Measurements from ENCODE around the gene RUBCNL.

RUBCNL gene

GRCh38 chr13:46340631-46341111 is 46.4 kb downstream of the RUBCNL start:
- Histone ChIP-seq H3K36me3 (ENCODE audit: insufficient read depth, low read length) (no peaks in the 10 kb centered on the region), H3K9me3 (ENCODE audit: control insufficient read depth, insufficient read depth, low read length) (peaks cover 2% of the 10 kb centered on the region; the same call in 1 of the 2 replicates), H3K4me1 (ENCODE audit: insufficient read depth, low read length) (no peaks in the 10 kb centered on the region), H3K9ac (ENCODE audit: low read depth, low read length) (no peak overlapping the region)

- Histone ChIP-seq H3K9me3 (ENCODE audit: control insufficient read depth, insufficient read depth, low read length) (peaks cover 2% of the 10 kb centered on the region; the same call in 1 of the 2 replicates), H3K36me3 (ENCODE audit: insufficient read depth, low read length) (no peaks in the 10 kb centered on the region), H3K4me1 (ENCODE audit: insufficient read depth, low read length) (no peaks in the 10 kb centered on the region), H3K9ac (ENCODE audit: low read depth, low read length) (no peak overlapping the region)
Observed at GRCh38 chr13:46340011-46340410, 47.0 kb downstream of the RUBCNL start.

- H3K9ac ChIP-seq (ENCODE audit: low read depth, low read length) = no peak overlapping the region
- no peaks in the 10 kb centered on the region for H3K4me1 ChIP-seq (ENCODE audit: insufficient read depth, low read length)
- no peaks in the 10 kb centered on the region for H3K36me3 ChIP-seq (ENCODE audit: insufficient read depth, low read length)
- peaks cover 2% of the 10 kb centered on the region; the same call in 1 of the 2 replicates for H3K9me3 ChIP-seq (ENCODE audit: control insufficient read depth, insufficient read depth, low read length)
Observed at GRCh38 chr13:46339035-46339666, 47.9 kb downstream of the RUBCNL start.

DNA sequence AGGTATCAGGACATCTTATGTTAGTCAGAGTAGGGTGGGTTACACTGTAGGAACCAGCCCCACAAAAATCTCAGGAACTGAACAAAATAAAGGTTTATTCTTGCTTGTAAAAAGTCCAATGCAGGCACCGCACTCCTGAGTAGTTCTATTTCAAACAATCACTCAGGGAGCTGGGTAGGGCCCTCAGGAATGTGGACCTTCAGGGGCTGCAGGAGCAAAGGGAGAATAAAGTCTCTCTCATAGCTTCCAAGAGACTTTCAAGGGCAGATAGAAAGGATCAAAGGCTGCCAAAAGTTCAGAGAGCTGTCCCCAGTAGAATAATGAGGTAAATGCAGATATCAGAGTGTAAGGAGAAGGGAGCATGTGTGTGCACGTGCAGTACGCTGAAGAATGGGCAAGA is 49.4 kb downstream of the RUBCNL start:
- no peaks in the 10 kb centered on the region for H3K4me1 ChIP-seq (ENCODE audit: insufficient read depth, low read length)
- H3K9me3 ChIP-seq (ENCODE audit: control insufficient read depth, insufficient read depth, low read length) = peaks cover 2% of the 10 kb centered on the region; the same call in 1 of the 2 replicates
- H3K36me3 ChIP-seq (ENCODE audit: insufficient read depth, low read length) = no peaks in the 10 kb centered on the region
- H3K9ac ChIP-seq (ENCODE audit: low read depth, low read length) = no peak overlapping the region

GRCh38 chr13:46334035-46334822 is 52.8 kb downstream of the RUBCNL start:
- Histone ChIP-seq H3K9me3 (ENCODE audit: control insufficient read depth, insufficient read depth, low read length) (peaks cover 2% of the 10 kb centered on the region; the same call in 1 of the 2 replicates), H3K36me3 (ENCODE audit: insufficient read depth, low read length) (no peaks in the 10 kb centered on the region), H3K4me1 (ENCODE audit: insufficient read depth, low read length) (no peaks in the 10 kb centered on the region), H3K9ac (ENCODE audit: low read depth, low read length) (no peak overlapping the region)

DNA sequence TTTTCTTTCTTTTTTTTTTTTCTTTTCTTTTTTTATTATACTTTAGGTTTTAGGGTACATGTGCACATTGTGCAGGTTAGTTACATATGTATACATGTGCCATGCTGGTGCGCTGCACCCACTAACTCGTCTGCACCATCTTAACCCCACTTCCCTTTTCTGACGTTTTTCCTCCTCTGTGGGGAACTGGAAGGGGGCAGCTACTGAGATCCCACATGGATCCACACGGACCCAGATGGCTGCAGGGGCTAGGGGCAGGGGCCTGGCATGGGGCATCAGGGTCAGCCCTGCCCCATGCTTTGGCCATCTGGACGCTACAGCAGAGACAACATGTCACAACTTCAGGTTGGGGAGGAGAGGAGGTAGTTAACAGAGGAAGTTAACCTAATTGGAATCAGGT is 54.3 kb downstream of the RUBCNL start:
- H3K9me3 ChIP-seq (ENCODE audit: control insufficient read depth, insufficient read depth, low read length) = peaks cover 2% of the 10 kb centered on the region; the same call in 1 of the 2 replicates
- no peak overlapping the region for H3K9ac ChIP-seq (ENCODE audit: low read depth, low read length)
- no peaks in the 10 kb centered on the region for H3K36me3 ChIP-seq (ENCODE audit: insufficient read depth, low read length)
- no peaks in the 10 kb centered on the region for H3K4me1 ChIP-seq (ENCODE audit: insufficient read depth, low read length)

DNA sequence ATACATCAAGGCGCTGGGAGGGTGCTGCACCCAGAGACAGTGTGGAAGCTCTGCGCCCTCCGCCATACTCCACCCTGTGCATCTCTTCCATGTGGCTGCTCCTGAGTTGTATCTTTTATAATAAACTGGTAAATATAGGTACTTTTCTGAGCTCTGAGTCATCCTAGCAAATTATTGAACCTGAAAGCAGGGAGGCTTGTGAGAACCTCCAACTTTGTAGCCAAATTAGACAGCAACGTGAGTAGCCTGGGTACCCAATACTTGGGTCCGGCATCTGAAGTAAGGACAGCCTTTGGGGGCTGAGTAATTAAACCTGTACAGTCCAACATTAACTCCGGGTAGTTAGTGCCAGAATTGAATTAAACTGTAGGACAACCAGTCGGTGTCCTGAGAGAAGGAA is 57.4 kb downstream of the RUBCNL start:
- Histone ChIP-seq H3K4me1 (ENCODE audit: insufficient read depth, low read length) (no peaks in the 10 kb centered on the region), H3K9me3 (ENCODE audit: control insufficient read depth, insufficient read depth, low read length) (no peaks in the 10 kb centered on the region), H3K9ac (ENCODE audit: low read depth, low read length) (no peak overlapping the region), H3K36me3 (ENCODE audit: insufficient read depth, low read length) (no peaks in the 10 kb centered on the region)

- no peak overlapping the region for H3K9ac ChIP-seq (ENCODE audit: low read depth, low read length)
- H3K4me1 ChIP-seq (ENCODE audit: insufficient read depth, low read length) = no peaks in the 10 kb centered on the region
- H3K36me3 ChIP-seq (ENCODE audit: insufficient read depth, low read length) = no peaks in the 10 kb centered on the region
- no peaks in the 10 kb centered on the region for H3K9me3 ChIP-seq (ENCODE audit: control insufficient read depth, insufficient read depth, low read length)
Observed at GRCh38 chr13:46327246-46327645, 59.8 kb downstream of the RUBCNL start.

GRCh38 chr13:46324976-46325375 is 62.1 kb downstream of the RUBCNL start:
- no peaks in the 10 kb centered on the region for H3K4me1 ChIP-seq (ENCODE audit: insufficient read depth, low read length)
- no peaks in the 10 kb centered on the region for H3K9me3 ChIP-seq (ENCODE audit: control insufficient read depth, insufficient read depth, low read length)
- H3K36me3 ChIP-seq (ENCODE audit: insufficient read depth, low read length) = no peaks in the 10 kb centered on the region
- H3K9ac ChIP-seq (ENCODE audit: low read depth, low read length) = no peak overlapping the region

DNA sequence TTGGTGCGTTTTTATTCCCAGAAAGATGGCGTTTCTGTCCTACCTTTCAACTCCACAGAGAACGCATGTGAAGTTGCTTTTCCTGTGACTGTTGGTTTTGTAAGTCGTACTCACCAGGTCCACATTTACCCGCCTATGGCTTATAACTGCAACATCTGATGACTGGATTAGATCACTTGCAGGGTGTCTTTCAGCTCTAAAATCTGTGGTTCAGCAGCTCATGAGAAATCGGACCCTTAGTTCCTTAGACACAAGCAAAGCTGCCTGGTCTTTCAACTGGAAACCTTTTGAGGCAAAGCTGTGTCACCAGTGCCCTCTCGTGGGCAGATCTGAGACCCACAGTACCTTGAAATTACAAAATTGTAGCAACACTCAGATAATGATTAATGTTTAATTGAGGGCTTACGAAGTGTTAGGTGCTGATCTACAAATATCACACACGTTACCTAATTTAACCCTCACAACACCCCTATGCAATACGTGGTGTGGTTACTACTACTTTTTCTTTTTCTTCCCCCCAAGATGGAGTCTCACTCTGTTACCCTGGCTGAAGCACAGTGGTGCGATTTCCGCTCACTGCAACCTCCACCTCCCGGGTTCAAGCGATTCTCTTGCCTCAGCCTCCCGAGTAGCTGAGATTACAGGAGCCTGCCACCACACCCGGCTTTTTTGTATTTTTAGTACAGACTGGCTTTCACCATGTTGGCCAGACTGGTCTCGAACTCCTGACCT is 65.4 kb downstream of the RUBCNL start:
- Histone ChIP-seq H3K36me3 (ENCODE audit: insufficient read depth, low read length) (no peaks in the 10 kb centered on the region), H3K9me3 (ENCODE audit: control insufficient read depth, insufficient read depth, low read length) (no peaks in the 10 kb centered on the region), H3K4me1 (ENCODE audit: insufficient read depth, low read length) (no peaks in the 10 kb centered on the region), H3K9ac (ENCODE audit: low read depth, low read length) (no peak overlapping the region)

DNA sequence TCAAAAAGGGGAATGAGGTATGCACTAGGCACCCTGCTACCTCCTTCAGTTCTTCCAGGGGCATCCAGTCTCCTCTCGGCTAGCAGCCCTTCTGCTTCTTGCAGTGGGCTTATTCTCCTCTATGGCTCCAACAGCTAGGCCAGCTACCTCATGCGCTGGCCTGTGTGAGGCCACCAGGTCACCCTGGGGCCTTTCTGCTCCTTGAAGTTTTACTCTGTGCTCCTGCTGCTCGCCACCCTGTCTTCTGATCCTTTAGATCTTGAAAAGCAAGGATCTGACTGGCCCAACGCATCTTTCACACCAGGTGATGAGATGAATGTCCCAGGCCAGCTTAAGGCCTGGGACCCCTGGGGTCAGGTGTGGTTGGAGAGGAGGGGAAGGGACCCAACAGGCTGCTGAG is 66.2 kb downstream of the RUBCNL start:
- no peaks in the 10 kb centered on the region for H3K4me1 ChIP-seq (ENCODE audit: insufficient read depth, low read length)
- H3K36me3 ChIP-seq (ENCODE audit: insufficient read depth, low read length) = no peaks in the 10 kb centered on the region
- no peak overlapping the region for H3K9ac ChIP-seq (ENCODE audit: low read depth, low read length)
- H3K9me3 ChIP-seq (ENCODE audit: control insufficient read depth, insufficient read depth, low read length) = no peaks in the 10 kb centered on the region

- Histone ChIP-seq H3K9me3 (ENCODE audit: control insufficient read depth, insufficient read depth, low read length) (no peaks in the 10 kb centered on the region), H3K9ac (ENCODE audit: low read depth, low read length) (no peak overlapping the region), H3K4me1 (ENCODE audit: insufficient read depth, low read length) (no peaks in the 10 kb centered on the region), H3K36me3 (ENCODE audit: insufficient read depth, low read length) (no peaks in the 10 kb centered on the region)
Observed at GRCh38 chr13:46320406-46320805, 66.6 kb downstream of the RUBCNL start.

DNA sequence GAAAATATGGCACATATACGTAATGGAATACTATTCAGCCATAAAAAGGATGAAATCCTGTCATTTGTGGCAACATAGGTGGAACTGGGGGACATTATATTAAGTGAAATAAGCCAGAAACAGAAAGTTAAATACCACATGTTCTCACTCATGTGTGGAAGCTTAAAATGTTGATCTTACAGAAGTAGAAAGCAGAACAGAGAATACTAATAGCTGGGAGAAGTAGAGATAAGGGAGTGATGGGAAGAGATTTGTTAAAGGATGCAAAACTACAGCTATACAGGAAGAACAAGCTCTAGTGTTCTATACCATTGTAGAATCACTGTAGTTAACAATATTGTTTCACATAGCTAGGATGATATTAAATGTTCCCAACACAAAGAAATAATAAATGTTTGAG is 68.1 kb downstream of the RUBCNL start:
- H3K4me1 ChIP-seq (ENCODE audit: insufficient read depth, low read length) = no peaks in the 10 kb centered on the region
- no peaks in the 10 kb centered on the region for H3K36me3 ChIP-seq (ENCODE audit: insufficient read depth, low read length)
- H3K9me3 ChIP-seq (ENCODE audit: control insufficient read depth, insufficient read depth, low read length) = no peaks in the 10 kb centered on the region
- H3K9ac ChIP-seq (ENCODE audit: low read depth, low read length) = no peak overlapping the region

DNA sequence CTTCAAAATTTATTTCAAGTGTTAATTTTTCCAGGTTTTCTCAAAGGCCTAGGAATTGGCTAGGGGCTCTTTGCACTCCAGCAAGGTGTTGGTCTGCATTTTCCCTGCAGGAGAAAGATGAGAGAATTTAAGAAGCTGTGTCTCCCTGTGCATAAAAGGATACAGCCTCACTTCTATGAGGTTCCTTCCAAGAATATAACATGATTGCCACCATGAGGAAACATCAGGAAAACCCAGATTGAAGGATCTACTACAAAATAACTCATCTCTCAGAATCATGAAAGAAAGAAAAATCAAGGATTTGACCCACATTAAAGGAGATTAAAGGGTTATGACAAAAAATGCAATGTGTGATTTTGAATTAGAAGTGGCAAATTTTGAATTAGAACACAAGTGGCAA is 69.9 kb downstream of the RUBCNL start:
- H3K4me1 ChIP-seq (ENCODE audit: insufficient read depth, low read length) = no peaks in the 10 kb centered on the region
- H3K9ac ChIP-seq (ENCODE audit: low read depth, low read length) = no peak overlapping the region
- H3K36me3 ChIP-seq (ENCODE audit: insufficient read depth, low read length) = no peaks in the 10 kb centered on the region
- H3K9me3 ChIP-seq (ENCODE audit: control insufficient read depth, insufficient read depth, low read length) = no peaks in the 10 kb centered on the region
